ENCODE data around the gene INAFM1. TPM values are rescaled to one million over a fixed set of nuclear protein-coding genes. Genes with fewer than 3 reads are reported as not detected.

The INAFM1 gene
- total and polyA plus RNA-seq, 9 of the 15 experiments (the other 6 are each of a cell fraction or from before 2014, with no cell fraction given), result 0.71 to 30.9 (median 3.1) TPM

- TF ChIP-seq MECOM (CRISPR knock-in tag; IDR thresholded peaks at IDR 0.05) (peak; percentile 50; the same call in 1 of the 2 replicates), IRF1 (CRISPR knock-in tag; IDR thresholded peaks at IDR 0.05; ENCODE audit: borderline replicate concordance) (no peak; the same call in 1 of the 2 replicates), ZNF224 (CRISPR knock-in tag; IDR thresholded peaks at IDR 0.05) (no peak), ZNF780A (CRISPR knock-in tag; IDR thresholded peaks at IDR 0.05) (0 out of 2 replicates have a peak, but pooled peaks have one; percentile 40), ZKSCAN8 (CRISPR knock-in tag; IDR thresholded peaks at IDR 0.05) (peak; percentile 78; the same call in 1 of the 2 replicates), BMI1 (IDR thresholded peaks at IDR 0.05; ENCODE audit: low read length) (no peak), ID3 (CRISPR knock-in tag; IDR thresholded peaks at IDR 0.05) (no peak), ID3 (tag; IDR thresholded peaks at IDR 0.05) (no peak), LCOR (CRISPR knock-in tag; IDR thresholded peaks at IDR 0.05) (peak; percentile 69), ZNF445 (CRISPR knock-in tag; IDR thresholded peaks at IDR 0.05; ENCODE audit: low read depth) (no peak), ZC3H11A (IDR thresholded peaks at IDR 0.05; ENCODE audit: low read depth, low read length) (no peak), NFIC (IDR thresholded peaks at IDR 0.05) (no peak; the same call in none of the 2 replicates), SNAPC5 (CRISPR knock-in tag; IDR thresholded peaks at IDR 0.05) (no peak), PHTF2 (CRISPR knock-in tag; IDR thresholded peaks at IDR 0.05) (no peak), IRF9 (tag; IDR thresholded peaks at IDR 0.05) (peak; percentile 15; the same call in 1 of the 2 replicates), EZH2 (IDR thresholded peaks at IDR 0.05; ENCODE audit: borderline replicate concordance, low read depth, low read length) (no peak), FOXP1 (CRISPR knock-in tag; IDR thresholded peaks at IDR 0.05) (0 out of 2 replicates have a peak, but pooled peaks have one; percentile 69), ZNF583 (CRISPR knock-in tag; IDR thresholded peaks at IDR 0.05) (0 out of 2 replicates have a peak, but pooled peaks have one; percentile 74), ZNF408 (CRISPR knock-in tag; IDR thresholded peaks at IDR 0.05; ENCODE audit: low read depth) (no peak), MED1 (CRISPR knock-in tag; IDR thresholded peaks at IDR 0.05; ENCODE audit: borderline replicate concordance) (peak; percentile 88; the same call in 1 of the 2 replicates), BACH1 (tag; IDR thresholded peaks at IDR 0.05) (peak; percentile 89), ZNF592 (IDR thresholded peaks at IDR 0.05) (peak; percentile 89)
These were observed 48.0 kb upstream of the INAFM1 start (continued) for GRCh38 chr19:47226426-47227351.

Measured in K562 (cell line).